HG02571 (cell line): ENCODE results near the gene ARHGAP24.
A peak's percentile ranks its signal among the peaks of the same experiment; 100 is the strongest.

Experiments
- ATAC-seq: cut with Tn5 transposase; IDR thresholded peaks from one replicate; pipeline ENCODE4 v1.9.1; 2021; ENCODE audit warnings: mild to moderate bottlenecking, moderate library complexity; ENCODE audit not compliant: unreplicated experiment

The ARHGAP24 gene

GRCh38 chr4:85474818-85475630, at the start of gene ARHGAP24:
TSS of gene ARHGAP24 (plus strand) at chr4:85475150.
- peak; percentile 90 for ATAC-seq

DNA sequence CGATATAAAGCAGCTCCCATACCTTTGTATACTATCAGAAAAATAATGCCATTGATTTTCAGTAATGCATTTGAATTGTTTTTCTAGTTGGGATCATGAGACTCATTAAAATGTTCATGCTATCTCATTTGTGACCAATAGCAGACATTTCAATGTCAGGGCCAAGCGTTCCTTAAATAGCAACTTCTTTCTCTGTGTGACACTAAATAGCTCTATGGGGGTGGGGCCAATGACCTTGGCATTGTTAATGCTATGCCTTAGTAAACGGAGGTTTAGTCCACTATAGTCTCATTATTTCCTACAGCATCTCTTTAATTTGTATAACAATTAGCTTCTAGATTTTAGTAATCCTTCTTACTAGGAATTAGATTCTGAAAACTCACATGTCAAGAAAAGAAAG, 48.6 kb upstream of the ARHGAP24 start:
- ATAC-seq: no peak

DNA sequence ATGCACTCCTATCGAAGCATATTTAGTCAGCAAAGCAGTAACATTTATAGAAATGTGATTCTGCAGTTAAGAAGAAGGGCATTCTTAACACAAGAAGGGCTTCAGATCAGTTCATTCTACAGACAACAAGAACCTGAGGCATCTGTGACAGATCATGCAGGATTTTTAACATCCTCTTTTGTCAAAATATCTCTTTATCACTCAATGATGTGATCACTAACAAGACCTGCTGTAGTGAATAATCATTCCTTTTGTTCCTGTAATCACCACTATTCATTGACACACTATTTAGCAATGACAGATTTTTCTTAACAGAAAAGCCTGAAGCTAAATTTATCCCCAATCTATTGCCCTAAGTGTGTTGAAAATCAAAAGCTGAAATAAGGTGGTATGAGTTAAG, 47.8 kb upstream of the ARHGAP24 start:
- no peak for ATAC-seq

- no peak for ATAC-seq
These were observed 44.7 kb upstream of the ARHGAP24 start for GRCh38 chr4:85430226-85430625.

GRCh38 chr4:85430697-85431096, 44.3 kb upstream of the ARHGAP24 start:
- ATAC-seq: no peak

GRCh38 chr4:85431156-85431555, 43.8 kb upstream of the ARHGAP24 start:
- ATAC-seq: no peak

DNA sequence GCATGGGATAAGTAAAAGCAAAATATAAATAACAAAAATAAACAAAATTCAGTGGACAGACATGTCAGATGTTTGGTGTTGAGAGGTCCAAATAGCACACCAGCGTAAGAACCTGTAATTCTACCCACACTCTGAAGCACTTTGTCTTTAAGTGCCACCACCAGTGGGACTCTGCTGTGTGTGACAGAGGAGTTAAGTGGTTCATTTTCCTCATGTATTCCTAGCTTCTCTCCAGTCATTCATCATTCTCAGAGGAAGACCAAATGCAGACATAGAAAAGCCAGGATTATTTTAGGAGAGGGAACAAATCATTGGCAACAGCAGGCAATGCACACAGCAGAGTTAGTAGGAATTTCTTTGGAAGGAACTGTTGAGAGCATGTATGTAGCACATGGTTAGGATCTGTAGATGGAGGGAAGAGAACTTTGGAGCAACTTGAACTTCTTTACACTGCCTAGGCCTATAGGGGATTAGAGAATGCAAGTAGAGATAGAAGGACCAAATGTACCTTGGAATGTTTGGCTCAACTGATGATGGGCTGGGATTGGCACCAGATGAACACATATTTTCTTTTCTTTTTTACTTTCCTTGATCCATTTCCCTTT, 43.0 kb upstream of the ARHGAP24 start:
- no peak for ATAC-seq

GRCh38 chr4:85445050-85445639, 29.8 kb upstream of the ARHGAP24 start:
- no peak for ATAC-seq

DNA sequence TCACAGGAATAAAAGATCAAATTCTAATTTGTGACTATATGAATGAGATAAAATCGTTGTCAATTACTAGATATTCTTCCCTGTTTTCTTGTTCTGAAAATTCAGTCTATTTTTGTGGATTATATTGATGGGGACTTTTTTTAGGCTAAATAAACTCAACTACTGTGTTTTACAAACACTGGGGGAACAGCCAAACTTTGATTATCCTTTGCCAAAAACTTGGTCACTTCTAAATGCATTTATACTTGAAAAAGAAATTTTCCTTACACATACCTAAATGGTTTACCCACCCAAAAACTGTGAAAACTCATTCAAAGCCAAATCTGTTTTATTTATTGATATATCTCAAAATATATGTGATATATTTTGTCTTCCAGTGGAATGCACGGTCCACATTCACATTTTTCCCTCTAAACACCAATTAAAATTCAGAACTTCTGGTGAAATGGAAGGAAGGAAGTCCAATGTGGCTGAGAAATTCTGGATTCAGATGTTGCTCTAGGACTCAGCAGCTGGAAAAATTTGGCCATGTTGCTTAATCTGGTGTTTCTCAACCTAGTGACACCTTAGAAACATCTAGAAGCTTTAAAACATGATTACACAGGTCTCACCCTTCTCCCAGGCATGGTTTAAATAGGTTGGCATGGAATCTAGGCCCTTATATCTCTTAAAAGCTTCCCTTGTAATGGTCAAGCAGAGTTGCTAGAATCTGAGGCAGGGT, 28.6 kb upstream of the ARHGAP24 start:
- ATAC-seq: no peak

- peak; percentile 63 for ATAC-seq
These were observed 25.8 kb upstream of the ARHGAP24 start for GRCh38 chr4:85448906-85449890.

GRCh38 chr4:85452058-85452731, 22.8 kb upstream of the ARHGAP24 start:
- ATAC-seq: no peak

DNA sequence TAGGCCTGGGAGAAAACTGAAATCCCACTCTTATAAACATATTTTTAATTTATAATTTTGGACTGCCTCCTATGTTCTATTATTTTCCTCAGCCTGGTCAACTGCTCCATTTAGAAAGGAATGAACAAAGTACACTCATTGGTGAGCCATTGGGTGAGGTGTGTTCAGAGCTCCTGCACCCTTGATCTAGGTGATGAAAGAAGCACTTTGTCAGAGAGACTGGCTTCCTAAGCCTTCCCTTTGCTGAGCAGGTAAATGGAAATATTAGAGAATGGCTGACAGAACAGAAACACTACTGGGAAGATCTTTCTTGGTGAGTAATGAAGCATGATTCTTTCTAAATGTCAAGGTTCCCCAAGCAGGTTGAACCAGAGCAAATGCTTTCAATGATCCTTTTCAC, 19.0 kb upstream of the ARHGAP24 start:
- ATAC-seq: no peak

GRCh38 chr4:85457752-85458467, 17.0 kb upstream of the ARHGAP24 start:
- ATAC-seq: no peak

GRCh38 chr4:85459736-85460135, 15.2 kb upstream of the ARHGAP24 start:
- ATAC-seq: no peak

- ATAC-seq: no peak
These were observed 594 bp upstream of the ARHGAP24 start for GRCh38 chr4:85474356-85474755.

- no peak for ATAC-seq
These were observed 782 bp downstream of the ARHGAP24 start for GRCh38 chr4:85475631-85476233.

GRCh38 chr4:85476381-85476780, 1.4 kb downstream of the ARHGAP24 start:
- no peak for ATAC-seq

DNA sequence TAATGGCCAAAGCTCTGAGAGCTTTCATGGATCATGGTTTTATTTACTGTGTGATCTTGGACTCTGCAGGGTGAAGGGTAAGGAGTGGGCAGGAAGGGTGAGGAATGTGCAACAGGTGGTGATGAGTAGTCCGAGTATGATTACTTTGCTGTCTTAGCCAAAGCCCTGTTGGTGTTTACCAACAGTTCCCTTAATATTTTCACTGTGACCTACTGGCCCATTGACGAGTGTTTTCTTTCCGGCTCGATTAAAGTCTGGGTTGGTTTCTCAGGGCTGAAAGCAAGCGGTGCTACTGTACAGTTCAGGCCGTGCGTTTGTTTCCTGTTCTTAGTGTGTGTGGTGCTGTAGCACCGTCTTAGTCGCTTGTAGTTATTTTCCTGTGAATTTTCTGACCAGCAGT, 2.6 kb downstream of the ARHGAP24 start:
- ATAC-seq: peak; percentile 19

- ATAC-seq: no peak
These were observed 3.6 kb downstream of the ARHGAP24 start for GRCh38 chr4:85478576-85478975.
